ENCODE data around the gene PNLIPRP2. TPM values are rescaled to one million over a fixed set of nuclear protein-coding genes. Genes with fewer than 3 reads are reported as not detected.

Gene PNLIPRP2
- total RNA-seq, 2 donors from 2014 or later = not detected

DNA sequence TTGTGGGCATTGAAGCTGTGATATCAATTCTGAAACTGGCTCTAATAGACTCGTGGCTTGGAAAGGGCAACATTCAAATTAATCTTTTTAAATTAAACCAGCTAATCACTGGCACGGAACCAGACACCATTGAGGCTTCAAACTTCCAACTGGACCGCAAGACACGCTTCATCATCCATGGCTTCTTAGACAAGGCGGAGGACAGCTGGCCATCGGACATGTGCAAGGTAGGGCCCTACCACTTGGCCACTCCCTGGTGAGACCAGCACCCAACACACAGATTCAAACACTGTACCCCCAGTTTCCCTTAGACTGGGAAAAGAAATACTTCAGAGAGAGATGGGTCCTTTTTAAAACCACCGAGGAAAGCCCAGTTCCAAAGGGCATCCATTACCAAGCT is 5.1 kb downstream of the PNLIPRP2 start:
- no peaks in the 10 kb centered on the region for H3K36me3 Mint-ChIP-seq (ENCODE audit: low read depth)
- H3K27ac Mint-ChIP-seq = no peak overlapping the region
- DNase-seq (no peak), ATAC-seq (no peak)
- H3K4me1 Mint-ChIP-seq = no peaks in the 10 kb centered on the region
- no peaks in the 10 kb centered on the region for H3K9me3 ChIP-seq (ENCODE audit: control insufficient read depth, low read length, poor library complexity, severe bottlenecking)
- peaks cover 47% of the 10 kb centered on the region for H3K27me3 Mint-ChIP-seq
- H3K4me3 Mint-ChIP-seq = no peak overlapping the region

DNA sequence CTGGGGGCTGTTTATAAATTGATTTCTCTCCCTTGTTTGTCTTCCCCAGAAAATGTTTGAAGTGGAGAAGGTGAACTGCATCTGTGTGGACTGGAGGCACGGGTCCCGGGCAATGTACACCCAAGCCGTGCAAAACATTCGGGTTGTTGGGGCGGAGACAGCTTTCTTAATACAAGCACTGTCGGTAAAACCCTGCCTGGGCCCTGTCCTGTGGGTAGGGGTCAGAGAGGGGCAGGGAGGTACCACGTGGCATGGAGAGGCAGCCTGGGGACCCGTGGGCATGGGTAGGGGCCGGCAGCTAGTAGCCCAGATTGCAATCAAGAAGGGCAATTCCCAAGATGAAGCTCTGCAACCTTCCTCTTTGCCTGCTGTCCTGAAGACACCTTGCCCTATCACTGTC is 6.1 kb downstream of the PNLIPRP2 start:
- Mint-ChIP-seq H3K36me3 (ENCODE audit: low read depth) (no peaks in the 10 kb centered on the region), H3K27me3 (peaks cover 43% of the 10 kb centered on the region), H3K4me3 (no peak overlapping the region), H3K27ac (no peak overlapping the region), H3K4me1 (no peaks in the 10 kb centered on the region)
- H3K9me3 ChIP-seq (ENCODE audit: control insufficient read depth, low read length, poor library complexity, severe bottlenecking) = no peaks in the 10 kb centered on the region
- ATAC-seq (no peak), DNase-seq (no peak)

DNA sequence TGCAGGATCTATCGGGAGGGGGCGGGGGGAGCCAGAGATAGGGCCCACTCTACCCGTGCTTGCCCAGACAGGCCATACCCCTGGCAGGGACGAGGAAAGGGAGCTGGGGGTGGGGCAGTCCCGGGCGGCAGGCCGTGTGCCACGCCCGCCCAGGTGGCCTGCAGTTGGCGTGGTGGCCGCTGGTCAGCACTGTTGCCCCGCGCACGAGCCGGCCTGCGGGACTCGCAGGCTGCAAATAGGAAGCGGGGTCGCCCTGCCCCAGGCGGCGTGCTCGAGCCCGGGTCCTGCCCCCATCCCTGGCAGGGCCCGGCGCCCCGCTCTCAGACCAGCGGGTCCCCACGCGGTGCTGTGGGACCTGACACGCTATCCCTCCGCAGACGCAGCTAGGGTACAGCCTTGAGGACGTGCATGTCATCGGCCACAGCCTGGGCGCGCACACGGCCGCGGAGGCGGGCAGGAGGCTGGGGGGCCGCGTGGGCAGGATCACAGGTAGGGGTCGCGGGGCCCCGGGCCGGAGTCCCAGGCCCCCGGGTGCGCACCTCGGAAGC is 6.7 kb downstream of the PNLIPRP2 start:
- peaks cover 36% of the 10 kb centered on the region for H3K27me3 Mint-ChIP-seq
- H3K4me3 Mint-ChIP-seq = no peak overlapping the region
- no peak overlapping the region for H3K27ac Mint-ChIP-seq
- DNase-seq (no peak), ATAC-seq (no peak)
- H3K9me3 ChIP-seq (ENCODE audit: control insufficient read depth, low read length, poor library complexity, severe bottlenecking) = no peaks in the 10 kb centered on the region
- no peaks in the 10 kb centered on the region for H3K36me3 Mint-ChIP-seq (ENCODE audit: low read depth)
- H3K4me1 Mint-ChIP-seq = no peaks in the 10 kb centered on the region

DNA sequence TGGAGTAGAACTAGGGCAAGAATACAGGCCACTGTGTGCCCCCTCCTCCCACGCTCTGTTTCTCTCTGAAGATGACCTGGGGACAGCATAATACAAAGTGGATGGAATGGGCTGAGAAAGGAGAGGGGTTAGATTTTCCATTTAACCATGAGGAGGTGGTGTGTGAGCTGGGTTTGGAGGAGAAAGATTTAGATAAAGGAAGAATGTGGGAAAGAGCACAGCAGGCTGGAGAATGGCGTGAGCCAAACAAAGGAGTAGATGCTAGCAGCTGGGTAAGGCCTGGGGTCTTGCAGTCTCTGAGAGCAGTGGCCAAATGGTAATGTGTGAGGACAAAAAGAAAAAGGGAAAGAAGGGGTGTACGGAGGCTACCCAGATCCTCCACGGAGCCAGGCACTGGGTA is 8.6 kb downstream of the PNLIPRP2 start:
- Mint-ChIP-seq H3K4me3 (no peak overlapping the region), H3K27ac (no peak overlapping the region), H3K27me3 (peaks cover 25% of the 10 kb centered on the region), H3K4me1 (no peaks in the 10 kb centered on the region), H3K36me3 (ENCODE audit: low read depth) (no peaks in the 10 kb centered on the region)
- DNase-seq = no peak
- ATAC-seq = no peak
- H3K9me3 ChIP-seq (ENCODE audit: control insufficient read depth, low read length, poor library complexity, severe bottlenecking) = no peaks in the 10 kb centered on the region

DNA sequence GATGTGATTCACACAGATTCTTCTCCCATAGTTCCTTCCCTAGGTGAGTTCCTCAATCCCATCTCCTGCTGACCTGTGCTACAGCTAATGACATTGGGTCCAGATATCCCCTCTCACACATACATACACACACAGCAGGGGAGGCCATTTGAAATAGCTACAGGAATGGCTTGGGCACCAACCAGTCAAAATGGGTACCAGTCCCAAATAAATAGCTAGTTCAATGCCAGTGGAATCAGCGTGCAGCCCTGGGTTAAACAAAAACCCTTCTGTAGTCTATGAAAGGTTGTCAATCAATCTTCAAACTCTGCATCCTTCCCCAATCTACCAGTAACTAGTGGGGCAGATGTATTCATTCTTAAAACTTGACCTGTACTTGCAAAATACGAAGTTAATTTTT is 9.3 kb downstream of the PNLIPRP2 start:
- H3K9me3 ChIP-seq (ENCODE audit: control insufficient read depth, low read length, poor library complexity, severe bottlenecking) = no peaks in the 10 kb centered on the region
- no peaks in the 10 kb centered on the region for H3K36me3 Mint-ChIP-seq (ENCODE audit: low read depth)
- H3K4me3 Mint-ChIP-seq = no peak overlapping the region
- H3K27me3 Mint-ChIP-seq = peaks cover 18% of the 10 kb centered on the region
- ATAC-seq (no peak), DNase-seq (no peak)
- no peak overlapping the region for H3K27ac Mint-ChIP-seq
- H3K4me1 Mint-ChIP-seq = no peaks in the 10 kb centered on the region

DNA sequence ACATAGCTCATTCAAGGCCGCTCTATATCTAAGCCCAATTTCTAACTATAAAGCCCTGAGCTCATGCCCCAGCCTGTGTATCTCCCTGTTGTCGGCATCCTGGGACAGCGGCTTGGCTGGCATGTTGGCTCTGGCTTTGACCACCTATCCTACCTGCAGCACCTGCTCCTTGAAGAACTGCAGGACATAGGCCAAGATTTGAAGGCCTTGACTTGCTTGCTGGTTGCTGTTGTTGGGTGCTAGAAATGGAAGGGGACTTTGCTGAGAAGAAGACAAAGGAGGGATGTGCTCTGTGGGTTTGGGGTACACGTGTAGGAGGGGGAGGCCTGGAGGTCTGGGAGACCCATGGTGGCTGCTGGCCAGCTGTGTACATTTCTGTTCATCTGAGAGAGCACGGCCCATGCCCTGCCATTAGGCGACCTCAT is 11.1 kb downstream of the PNLIPRP2 start:
- Mint-ChIP-seq H3K27ac (no peak overlapping the region), H3K4me3 (no peak overlapping the region), H3K36me3 (ENCODE audit: low read depth) (no peaks in the 10 kb centered on the region), H3K4me1 (no peaks in the 10 kb centered on the region), H3K27me3 (peaks cover 2% of the 10 kb centered on the region)
- ATAC-seq (no peak), DNase-seq (no peak)
- H3K9me3 ChIP-seq (ENCODE audit: control insufficient read depth, low read length, poor library complexity, severe bottlenecking) = no peaks in the 10 kb centered on the region

DNA sequence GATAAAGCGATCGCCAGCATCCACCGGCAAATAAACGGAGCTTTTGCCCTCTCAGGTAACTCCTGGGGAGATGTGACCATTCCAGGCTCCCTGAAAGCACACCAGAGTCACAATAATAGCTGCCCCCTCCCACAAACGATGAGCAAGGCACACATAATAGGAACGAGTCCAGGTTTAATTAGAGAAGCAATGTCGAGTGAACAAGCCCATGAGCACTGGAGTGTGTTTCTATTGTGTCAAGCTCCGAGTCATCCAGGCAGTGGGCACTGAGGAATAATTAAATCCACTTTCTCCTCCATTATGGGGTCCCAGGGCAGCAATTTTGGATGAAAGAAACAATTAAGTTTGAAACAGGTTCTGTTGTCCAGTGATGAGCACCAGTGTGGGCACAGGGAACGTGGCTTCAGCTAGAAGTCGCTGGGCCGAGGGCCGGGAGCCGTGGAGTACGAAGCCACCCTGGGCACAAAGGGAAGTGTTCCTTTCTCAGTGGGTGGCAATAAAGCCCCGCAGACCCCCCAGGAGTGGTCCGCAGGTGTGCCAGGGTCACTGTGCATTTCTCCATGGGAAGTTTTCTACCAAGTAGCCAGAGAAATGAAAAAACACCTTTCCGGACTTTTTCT is 12.0 kb downstream of the PNLIPRP2 start:
- Mint-ChIP-seq H3K27ac (no peak overlapping the region), H3K36me3 (ENCODE audit: low read depth) (no peaks in the 10 kb centered on the region), H3K4me3 (no peak overlapping the region), H3K4me1 (no peaks in the 10 kb centered on the region), H3K27me3 (no peaks in the 10 kb centered on the region)
- ATAC-seq (no peak), DNase-seq (no peak)
- H3K9me3 ChIP-seq (ENCODE audit: control insufficient read depth, low read length, poor library complexity, severe bottlenecking) = no peaks in the 10 kb centered on the region

DNA sequence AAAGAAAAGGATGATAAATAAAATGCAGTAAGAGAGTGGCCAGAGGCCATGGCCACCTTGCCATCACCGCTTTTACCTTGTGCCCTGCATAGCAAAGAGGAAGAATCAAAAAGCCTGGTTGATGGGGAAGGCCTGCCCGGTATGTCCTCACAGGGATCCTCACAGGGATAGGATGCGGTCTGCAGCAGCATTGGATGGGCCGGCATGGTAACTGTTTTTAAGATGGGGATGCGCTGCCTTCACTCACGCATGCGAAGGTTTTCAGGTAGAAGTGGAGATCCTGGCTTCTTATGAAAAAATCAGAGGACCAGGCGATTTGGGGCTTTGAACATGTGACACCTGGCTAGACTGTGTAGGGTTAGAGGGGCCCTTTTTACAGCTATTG is 12.5 kb downstream of the PNLIPRP2 start:
- no peak overlapping the region for H3K27ac Mint-ChIP-seq
- H3K4me3 Mint-ChIP-seq = no peak overlapping the region
- H3K27me3 Mint-ChIP-seq = no peaks in the 10 kb centered on the region
- DNase-seq (no peak), ATAC-seq (no peak)
- H3K9me3 ChIP-seq (ENCODE audit: control insufficient read depth, low read length, poor library complexity, severe bottlenecking) = no peaks in the 10 kb centered on the region
- H3K36me3 Mint-ChIP-seq (ENCODE audit: low read depth) = no peaks in the 10 kb centered on the region
- no peaks in the 10 kb centered on the region for H3K4me1 Mint-ChIP-seq

DNA sequence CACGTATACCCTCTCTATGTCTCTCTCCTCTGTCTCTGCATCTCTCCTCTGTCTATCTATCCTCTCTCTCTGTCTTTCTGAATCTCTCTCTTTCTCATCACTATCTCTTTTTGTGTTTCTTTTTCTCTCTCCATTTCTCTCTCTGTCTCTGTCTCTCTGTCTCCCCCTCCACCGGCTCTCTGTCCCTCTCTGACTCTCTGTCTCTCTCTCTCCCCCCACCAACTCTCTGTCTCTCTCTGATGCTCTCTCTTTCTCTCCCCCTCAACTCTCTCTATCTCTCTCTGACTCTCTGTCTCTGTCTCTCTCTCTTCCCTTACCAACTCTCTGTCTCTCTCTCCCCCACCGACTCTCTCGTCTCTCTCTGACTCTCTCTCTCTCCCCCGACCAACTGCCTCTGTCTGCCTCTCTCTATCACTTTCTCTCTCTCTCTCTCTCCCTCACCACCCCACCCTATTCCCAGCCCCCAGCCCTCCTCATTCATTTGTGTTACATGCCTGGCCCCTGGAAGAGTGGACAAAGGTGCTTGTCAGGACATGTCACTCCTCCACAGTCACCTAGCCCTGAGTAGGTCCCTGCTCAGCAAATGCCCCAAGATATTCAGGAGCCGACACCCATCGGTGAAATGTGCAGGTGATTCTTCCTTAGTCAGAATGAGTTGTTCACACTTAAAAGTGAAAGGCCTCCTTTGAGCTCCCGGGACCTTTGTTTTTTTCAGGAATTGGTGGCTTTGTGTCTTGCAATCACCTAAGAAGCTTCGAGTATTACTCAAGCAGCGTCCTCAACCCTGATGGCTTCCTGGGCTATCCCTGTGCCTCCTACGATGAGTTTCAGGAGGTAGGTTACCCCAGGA is 13.6 kb downstream of the PNLIPRP2 start:
- Mint-ChIP-seq H3K36me3 (ENCODE audit: low read depth) (no peaks in the 10 kb centered on the region), H3K27me3 (no peaks in the 10 kb centered on the region), H3K4me3 (no peak overlapping the region), H3K4me1 (no peaks in the 10 kb centered on the region), H3K27ac (no peak overlapping the region)
- no peaks in the 10 kb centered on the region for H3K9me3 ChIP-seq (ENCODE audit: control insufficient read depth, low read length, poor library complexity, severe bottlenecking)
- ATAC-seq (no peak), DNase-seq (no peak)

DNA sequence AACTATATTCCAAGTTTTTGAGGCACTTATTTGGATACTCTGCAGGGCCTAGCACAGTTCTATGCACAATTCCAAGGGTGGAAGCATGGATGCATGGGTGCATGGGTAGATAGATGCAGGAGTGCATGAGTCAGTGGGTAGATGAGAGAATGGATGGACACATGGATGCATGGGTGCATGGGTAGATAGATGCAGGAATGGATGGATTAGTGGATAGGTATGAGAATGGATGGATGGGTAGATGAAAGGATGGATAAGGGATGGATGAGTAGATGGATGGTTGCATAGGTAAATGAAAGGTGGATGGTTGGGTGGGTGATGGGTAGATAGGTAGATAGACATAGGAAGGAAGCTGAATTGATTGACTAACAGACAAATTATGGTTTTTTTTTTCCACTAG is 15.6 kb downstream of the PNLIPRP2 start:
- H3K27ac Mint-ChIP-seq = no peak overlapping the region
- no peak for ATAC-seq

DNA sequence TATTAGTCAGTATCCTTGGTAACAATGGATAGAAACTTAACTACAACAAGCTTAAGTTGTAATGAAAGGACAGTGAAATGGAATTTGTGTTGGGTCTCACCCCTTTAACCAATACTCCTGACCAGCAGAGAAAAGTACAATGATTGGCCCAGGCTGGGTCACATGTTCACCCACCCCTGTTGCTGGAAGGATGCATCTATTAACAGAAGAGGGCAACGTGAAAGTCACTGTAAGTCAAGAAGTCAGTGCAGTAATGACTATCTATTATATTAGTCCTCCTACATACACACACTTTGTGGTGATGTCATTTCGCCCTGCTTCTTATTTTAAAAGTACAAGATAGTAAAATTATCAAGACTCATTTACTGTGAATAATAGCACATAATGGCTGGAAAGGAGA is 16.2 kb downstream of the PNLIPRP2 start:
- Mint-ChIP-seq H3K27me3 (no peaks in the 10 kb centered on the region), H3K36me3 (ENCODE audit: low read depth) (no peaks in the 10 kb centered on the region), H3K4me3 (no peak overlapping the region), H3K4me1 (no peaks in the 10 kb centered on the region), H3K27ac (no peak overlapping the region)
- ATAC-seq = no peak
- no peaks in the 10 kb centered on the region for H3K9me3 ChIP-seq (ENCODE audit: control insufficient read depth, low read length, poor library complexity, severe bottlenecking)
- DNase-seq = no peak

More for the DNA sequence above, 15.6 kb downstream of the PNLIPRP2 start:
- H3K9me3 ChIP-seq (ENCODE audit: control insufficient read depth, low read length, poor library complexity, severe bottlenecking) = no peaks in the 10 kb centered on the region
- no peak for DNase-seq
- Mint-ChIP-seq H3K4me1 (no peaks in the 10 kb centered on the region), H3K27me3 (no peaks in the 10 kb centered on the region), H3K36me3 (ENCODE audit: low read depth) (no peaks in the 10 kb centered on the region), H3K4me3 (no peak overlapping the region)

DNA sequence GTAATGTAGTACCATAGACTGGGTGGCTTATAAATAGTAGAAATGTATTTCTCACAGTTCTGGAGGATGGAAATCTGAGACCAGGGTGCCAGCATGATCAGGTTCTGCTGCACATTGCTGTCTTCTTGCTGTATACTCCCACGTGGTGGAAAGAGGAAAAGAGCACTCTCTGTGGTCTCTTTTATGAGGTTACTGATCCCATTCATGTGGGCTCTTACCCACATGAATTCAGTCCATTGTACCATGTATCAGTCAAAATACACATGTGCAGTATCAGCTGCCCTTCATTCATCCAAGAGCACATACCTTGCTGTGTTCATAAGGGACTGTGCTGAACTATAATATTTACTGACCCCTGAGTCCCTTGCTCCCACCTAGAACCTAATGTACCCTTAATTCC is 17.1 kb downstream of the PNLIPRP2 start:
- DNase-seq (no peak), ATAC-seq (peak; percentile 55)
- no peaks in the 10 kb centered on the region for H3K4me1 Mint-ChIP-seq
- H3K27ac Mint-ChIP-seq = no peak overlapping the region
- H3K9me3 ChIP-seq (ENCODE audit: control insufficient read depth, low read length, poor library complexity, severe bottlenecking) = no peaks in the 10 kb centered on the region
- no peaks in the 10 kb centered on the region for H3K27me3 Mint-ChIP-seq
- no peak overlapping the region for H3K4me3 Mint-ChIP-seq
- no peaks in the 10 kb centered on the region for H3K36me3 Mint-ChIP-seq (ENCODE audit: low read depth)

DNA sequence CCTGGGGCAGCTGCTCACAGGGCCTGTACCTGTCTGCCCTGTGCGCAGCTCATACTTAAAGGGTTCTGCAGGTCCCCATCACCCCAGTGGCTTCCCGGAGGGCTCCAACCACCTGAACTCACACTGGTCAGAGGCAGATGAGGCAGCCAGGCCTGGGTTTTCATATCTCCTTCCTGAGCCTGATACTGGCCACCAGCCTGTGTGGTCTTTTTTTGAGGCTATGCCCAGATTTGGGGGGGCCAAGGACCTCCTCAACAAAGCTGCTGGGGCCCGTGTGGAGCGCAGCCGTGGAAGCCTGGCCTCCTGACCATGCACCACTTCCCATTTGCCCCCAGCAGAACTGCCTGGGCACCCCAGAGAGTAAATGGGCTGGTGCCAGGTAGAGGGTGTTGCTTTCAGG is 25.7 kb downstream of the PNLIPRP2 start:
- H3K27me3 Mint-ChIP-seq = peaks cover 10% of the 10 kb centered on the region
- no peak for ATAC-seq
- no peak for DNase-seq
- H3K4me1 Mint-ChIP-seq = no peaks in the 10 kb centered on the region
- no peak overlapping the region for H3K27ac Mint-ChIP-seq
- H3K36me3 Mint-ChIP-seq (ENCODE audit: low read depth) = no peaks in the 10 kb centered on the region
- H3K4me3 Mint-ChIP-seq = no peak overlapping the region
- no peaks in the 10 kb centered on the region for H3K9me3 ChIP-seq (ENCODE audit: control insufficient read depth, low read length, poor library complexity, severe bottlenecking)

DNA sequence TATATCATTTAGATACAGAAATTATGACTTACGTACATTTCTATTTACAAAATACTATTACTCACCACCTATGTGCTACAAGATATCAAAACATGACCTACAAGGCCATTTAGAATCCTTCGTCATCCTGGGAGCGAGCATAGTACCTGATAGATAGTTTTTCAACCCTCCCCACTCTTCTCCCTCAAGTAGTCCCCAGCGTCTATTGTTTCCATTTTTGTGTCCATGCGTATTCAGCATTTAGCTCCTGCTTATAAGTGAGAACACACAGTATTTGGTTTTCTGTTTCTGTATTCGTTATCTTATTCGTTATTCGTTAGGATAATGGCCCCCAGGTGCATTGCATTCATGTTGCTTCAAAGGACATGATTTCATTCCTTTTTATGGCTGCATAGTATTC is 28.1 kb downstream of the PNLIPRP2 start:
- Mint-ChIP-seq H3K27ac (no peak overlapping the region), H3K4me1 (no peaks in the 10 kb centered on the region), H3K4me3 (no peak overlapping the region), H3K27me3 (peaks cover 12% of the 10 kb centered on the region), H3K36me3 (ENCODE audit: low read depth) (peaks cover 2% of the 10 kb centered on the region)
- no peaks in the 10 kb centered on the region for H3K9me3 ChIP-seq (ENCODE audit: control insufficient read depth, low read length, poor library complexity, severe bottlenecking)
- ATAC-seq (no peak), DNase-seq (no peak)
